ENCODE results near the gene REPIN1. TPM values are rescaled to one million over a fixed set of nuclear protein-coding genes. Genes with fewer than 3 reads are reported as not detected.

Gene REPIN1
- total and polyA plus RNA-seq, 9 of the 15 experiments (the other 6 are each of a cell fraction or from before 2014, with no cell fraction given), result 8.1 to 283 (median 94.3) TPM

- TF ChIP-seq REST (IDR thresholded peaks at IDR 0.05; ENCODE audit: borderline replicate concordance), result no peak
- no peak for TF ChIP-seq REST (CRISPR knock-in tag; IDR thresholded peaks at IDR 0.05; ENCODE audit: low read depth)
- no peak for TF ChIP-seq RFX5 (IDR thresholded peaks at IDR 0.05; ENCODE audit: low read depth, low read length)
- TF ChIP-seq ZBTB49 (CRISPR knock-in tag; IDR thresholded peaks at IDR 0.05; ENCODE audit: borderline replicate concordance), result no peak
- no peak; the same call in 1 of the 2 replicates for TF ChIP-seq ZBTB43 (CRISPR knock-in tag; IDR thresholded peaks at IDR 0.05)
- no peak for TF ChIP-seq PPARD (CRISPR knock-in tag; IDR thresholded peaks at IDR 0.05)
- no peak for TF ChIP-seq ZKSCAN3 (CRISPR knock-in tag; IDR thresholded peaks at IDR 0.05)
- TF ChIP-seq ZNF408 (CRISPR knock-in tag; IDR thresholded peaks at IDR 0.05; ENCODE audit: low read depth), result no peak
- no peak for TF ChIP-seq SAFB (IDR thresholded peaks at IDR 0.05; ENCODE audit: borderline replicate concordance, low read depth, low read length)
- TF ChIP-seq ARID4B (CRISPR knock-in tag; IDR thresholded peaks at IDR 0.05), result no peak
Measured at GRCh38 chr7:150359622-150360362, 8.8 kb upstream of the REPIN1 start (continued).

Data from K562 (cell line).